HG02610 (cell line): ENCODE data around the gene FLYWCH1.

ENCODE experiments used
- ATAC-seq: cut with Tn5 transposase; IDR thresholded peaks from one replicate; pipeline ENCODE4 v1.9.1; 2021; ENCODE audit warnings: mild to moderate bottlenecking, moderate library complexity; ENCODE audit not compliant: unreplicated experiment

The FLYWCH1 gene

DNA sequence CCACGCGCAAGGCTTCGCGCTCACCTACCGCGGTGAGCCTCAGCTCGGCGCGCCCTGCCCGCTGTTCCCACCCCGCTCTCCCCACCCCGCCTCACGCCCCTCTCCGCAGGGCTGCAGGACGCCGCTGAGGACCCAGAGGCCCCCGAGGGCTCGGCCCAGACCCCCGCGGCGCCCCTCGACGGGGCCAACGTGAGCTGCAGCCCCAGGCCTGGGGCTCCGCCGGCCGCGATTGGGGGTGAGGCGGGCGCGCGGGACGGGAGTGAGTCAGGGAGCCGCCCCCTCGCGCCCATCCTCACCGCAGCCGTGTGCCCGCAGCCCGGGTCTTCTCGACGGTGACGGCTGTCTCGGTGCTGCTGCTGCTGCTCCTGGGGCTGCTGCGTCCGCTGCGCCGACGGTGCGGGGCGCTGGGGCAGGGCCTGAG is 55.5 kb downstream of the FLYWCH1 start:
- no peak for ATAC-seq

DNA sequence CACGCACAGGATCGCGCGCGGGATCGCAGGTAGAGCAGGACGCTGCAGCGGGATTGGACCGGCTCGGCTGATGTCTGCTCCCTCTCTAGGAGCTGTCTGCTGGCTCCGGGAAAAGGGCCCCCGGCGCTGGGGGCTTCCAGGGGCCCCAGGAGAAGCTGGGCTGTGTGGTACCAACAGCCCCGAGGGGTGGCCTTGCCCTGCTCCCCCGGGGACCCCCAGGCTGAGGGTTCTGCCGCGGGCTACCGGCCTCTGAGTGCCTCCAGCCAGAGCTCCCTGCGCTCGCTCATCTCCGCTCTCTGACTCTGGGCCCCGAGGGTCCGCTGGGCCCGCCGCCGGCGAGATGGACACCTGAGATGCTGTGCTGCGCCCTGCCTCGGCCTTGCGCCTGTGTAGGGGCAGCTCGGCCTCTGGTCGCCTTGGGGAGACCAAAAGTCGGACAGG is 56.0 kb downstream of the FLYWCH1 start:
- ATAC-seq: no peak

- ATAC-seq: no peak
Observed at GRCh38 chr16:2968368-2968737, 56.6 kb downstream of the FLYWCH1 start.

DNA sequence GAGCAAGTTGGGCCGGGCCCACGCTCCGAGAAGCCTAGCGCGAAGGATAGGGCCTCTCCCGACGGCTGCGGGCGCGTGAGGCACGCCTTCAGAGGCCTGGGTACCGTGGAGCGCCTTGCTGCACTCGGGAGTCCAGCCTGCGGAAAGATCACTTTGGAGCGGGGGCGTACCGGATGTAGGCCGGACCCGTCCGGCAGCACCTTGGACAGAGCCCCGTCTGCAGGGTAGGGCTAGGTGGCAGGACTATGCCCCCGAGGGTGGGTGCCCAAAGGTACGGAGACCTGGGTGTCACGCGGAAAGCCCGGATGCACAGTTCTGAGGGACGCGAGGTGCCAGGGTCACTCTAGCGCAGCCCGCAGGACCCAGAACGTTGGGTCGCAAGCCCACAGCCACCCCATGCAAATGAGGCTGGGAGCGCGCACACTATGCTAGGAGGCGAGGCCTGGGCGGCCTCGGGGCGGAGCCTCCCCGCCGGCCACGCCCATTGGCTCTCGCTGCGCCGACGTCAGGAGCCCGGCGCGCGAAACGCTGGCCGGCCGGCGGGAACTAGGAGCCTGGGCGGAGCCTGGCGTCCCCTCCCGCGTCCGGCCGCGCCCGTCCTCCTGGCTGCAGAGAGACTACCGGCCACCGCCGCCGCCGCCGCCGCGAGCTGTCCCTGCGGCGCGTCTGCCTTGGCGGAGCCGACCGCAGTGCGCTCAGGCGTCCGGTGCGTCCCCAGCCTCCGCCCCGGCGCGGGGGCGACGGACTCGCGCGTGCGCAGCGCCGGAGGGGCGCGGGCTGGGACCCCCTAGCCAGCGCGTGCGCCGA is 57.2 kb downstream of the FLYWCH1 start, which contains the start of gene PAQR4:
Gene PAQR4 (plus strand): TSS at position 611 of the 807 bp plus-strand sequence. CDS start 327 bp downstream, outside the sequence.
- peak; percentile 72 for ATAC-seq

DNA sequence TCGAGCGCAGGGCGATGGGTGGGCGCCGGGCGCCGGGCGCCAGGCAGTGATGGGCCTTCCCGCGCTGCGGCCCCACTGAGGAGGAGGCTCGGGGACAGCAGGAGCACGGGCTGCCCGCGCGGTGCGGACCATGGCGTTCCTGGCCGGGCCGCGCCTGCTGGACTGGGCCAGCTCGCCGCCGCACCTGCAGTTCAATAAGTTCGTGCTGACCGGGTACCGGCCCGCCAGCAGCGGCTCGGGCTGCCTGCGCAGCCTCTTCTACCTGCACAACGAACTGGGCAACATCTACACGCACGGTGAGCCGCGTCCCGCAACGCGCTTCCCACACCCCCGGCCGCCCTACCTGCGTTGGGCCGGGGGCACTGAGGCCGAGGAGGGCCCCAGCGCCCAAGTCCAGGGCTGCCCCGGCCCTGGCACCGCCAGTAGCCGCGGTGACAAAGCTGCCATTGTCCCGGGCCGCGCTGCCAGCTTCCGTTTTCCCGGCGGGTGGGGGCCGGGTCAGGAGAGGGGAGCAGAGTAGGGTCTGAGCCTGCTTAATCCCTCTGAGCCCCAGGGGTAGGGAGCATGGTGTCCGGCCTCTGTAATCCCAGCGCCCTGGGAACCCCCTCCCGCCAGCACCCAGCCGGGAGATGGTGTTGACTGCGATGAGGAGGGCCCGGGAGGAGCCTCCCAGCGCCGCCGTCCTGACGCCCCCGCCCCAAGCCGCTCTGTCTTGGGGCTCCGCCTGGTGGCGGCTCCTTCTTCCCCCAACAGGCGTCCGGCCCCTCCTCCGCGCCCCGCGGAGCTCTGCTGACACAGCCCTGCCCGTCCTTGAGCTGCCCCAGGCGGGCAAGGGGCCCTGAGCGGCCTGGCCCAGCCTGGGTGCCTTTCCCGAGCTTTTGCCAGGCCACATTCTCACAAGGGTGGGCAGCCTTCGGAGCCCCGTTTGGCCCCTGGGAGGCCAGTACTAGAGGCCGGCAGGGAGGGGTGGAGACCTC is 58.1 kb downstream of the FLYWCH1 start:
- no peak for ATAC-seq

DNA sequence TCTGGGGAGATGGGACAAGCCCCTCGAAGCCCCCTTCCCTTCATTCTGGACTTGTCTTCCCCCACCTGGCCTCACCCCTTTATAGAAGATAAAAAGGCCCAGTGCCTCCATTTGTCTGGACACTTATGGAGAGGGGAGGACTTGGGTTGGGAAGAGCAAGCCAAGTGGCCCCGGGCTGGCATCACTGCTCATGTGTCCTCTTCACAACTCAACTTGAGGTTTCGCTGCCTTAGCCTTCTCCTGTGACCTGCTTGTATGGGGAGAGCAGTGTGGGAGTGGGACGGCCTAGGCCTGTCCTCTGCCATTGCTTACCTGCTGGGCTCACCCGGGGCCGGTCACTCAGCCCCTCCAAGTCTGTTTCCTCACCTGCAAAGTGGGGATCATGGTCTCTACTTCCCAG is 58.8 kb downstream of the FLYWCH1 start:
- ATAC-seq: no peak

DNA sequence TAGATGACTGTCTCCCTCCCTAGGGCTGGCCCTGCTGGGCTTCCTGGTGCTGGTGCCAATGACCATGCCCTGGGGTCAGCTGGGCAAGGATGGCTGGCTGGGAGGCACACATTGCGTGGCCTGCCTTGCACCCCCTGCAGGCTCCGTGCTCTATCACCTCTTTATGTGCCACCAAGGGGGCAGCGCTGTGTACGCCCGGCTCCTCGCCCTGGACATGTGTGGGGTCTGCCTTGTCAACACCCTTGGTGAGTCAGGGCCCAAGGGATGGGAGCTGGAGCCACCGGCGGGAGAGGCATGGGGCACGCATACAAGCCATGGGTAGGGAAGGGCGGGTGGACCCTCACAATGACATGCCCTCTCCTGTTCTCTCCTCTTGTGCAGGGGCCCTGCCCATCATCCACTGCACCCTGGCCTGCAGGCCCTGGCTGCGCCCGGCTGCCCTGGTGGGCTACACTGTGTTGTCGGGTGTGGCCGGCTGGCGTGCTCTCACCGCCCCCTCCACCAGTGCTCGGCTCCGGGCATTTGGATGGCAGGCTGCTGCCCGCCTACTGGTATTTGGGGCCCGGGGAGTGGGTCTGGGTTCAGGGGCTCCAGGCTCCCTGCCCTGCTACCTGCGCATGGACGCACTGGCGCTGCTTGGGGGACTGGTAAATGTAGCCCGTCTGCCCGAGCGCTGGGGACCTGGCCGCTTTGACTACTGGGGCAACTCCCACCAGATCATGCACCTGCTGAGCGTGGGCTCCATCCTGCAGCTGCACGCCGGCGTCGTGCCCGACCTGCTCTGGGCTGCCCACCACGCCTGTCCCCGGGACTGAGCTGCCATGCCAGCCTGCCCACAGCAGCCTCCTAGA is 59.6 kb downstream of the FLYWCH1 start:
- ATAC-seq: no peak

- ATAC-seq: no peak
Observed at GRCh38 chr16:2971985-2972784, 60.5 kb downstream of the FLYWCH1 start.

- ATAC-seq: no peak
Observed at GRCh38 chr16:2973093-2973492, 61.4 kb downstream of the FLYWCH1 start.

GRCh38 chr16:2973605-2974318 is 62.0 kb downstream of the FLYWCH1 start:
- ATAC-seq: no peak

DNA sequence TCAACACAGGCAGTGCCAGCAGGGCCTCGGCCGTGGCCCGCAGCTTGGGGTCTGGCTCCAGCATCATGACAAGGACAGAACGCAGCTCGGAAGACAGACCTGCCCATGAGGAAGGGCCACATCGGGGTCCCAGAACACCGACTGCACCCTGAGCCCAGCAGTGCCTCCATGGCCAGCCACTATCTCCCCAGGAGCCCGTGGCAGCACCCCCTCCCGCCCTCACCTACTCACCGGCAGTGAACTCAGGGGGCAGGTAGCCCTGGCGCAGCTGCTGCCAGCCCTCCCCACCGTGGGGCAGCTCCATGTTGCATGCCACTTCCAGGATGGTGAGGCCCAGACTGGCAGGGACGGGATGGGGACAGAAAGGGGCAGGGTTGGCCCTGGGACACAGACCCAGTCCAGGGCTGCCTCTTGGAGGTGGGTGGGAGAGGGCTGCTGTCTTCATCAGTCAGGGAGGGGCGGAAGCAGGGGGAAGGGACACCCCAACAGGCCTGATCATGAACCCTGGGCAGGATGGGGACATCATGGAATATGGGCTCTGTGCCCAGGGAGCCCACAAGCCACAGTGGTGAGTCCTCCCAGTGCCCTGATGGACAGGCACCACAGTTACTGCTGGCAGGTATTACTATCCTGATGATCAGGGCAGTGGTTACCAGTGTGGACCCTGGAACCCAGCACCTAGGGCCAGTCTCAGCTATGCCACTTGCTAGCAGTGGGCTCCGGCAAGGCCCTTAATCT is 62.8 kb downstream of the FLYWCH1 start:
- ATAC-seq: no peak

GRCh38 chr16:2975161-2975795 is 63.5 kb downstream of the FLYWCH1 start:
- no peak for ATAC-seq

- no peak for ATAC-seq
Observed at GRCh38 chr16:2976201-2976600, 64.5 kb downstream of the FLYWCH1 start.

DNA sequence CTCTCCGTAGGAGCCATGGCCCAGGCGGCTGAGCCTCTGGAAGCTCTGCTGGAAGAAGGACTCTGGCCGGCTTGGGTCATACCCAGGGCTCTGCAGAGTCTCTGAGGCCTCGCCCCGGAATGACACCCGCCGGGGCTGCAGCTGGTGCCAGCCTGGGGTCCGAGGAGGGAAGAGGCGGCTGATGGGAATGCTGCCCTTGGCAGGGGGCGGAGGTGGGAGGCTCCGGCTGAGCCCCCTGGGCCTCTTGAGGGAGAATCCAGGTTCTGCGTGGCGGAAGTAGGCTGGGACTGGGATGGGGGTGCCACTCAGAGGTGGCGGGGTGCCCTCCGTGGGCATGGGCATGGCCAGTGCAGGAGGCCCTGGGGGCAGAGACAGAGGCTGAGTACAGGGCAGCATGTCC is 64.9 kb downstream of the FLYWCH1 start:
- no peak for ATAC-seq

DNA sequence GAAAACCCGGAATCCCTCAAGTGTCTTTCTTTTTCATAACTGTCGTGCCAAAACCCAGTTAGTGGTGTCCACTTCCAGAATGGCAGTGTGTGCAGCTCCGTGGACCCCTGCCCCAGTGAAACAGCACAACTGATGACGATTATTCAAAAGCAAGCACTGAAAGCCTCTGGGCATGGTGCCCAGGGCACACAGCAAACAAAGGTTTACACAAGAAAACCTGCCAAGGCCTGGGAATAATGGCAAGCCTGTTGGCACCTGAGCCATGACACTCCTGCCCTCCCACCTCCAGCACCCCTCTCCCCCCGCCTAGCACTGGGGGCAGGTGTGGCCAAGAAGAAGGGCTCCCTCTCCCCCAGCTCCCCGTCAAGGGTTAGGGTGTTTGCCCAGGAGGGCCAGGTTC is 65.7 kb downstream of the FLYWCH1 start:
- no peak for ATAC-seq

DNA sequence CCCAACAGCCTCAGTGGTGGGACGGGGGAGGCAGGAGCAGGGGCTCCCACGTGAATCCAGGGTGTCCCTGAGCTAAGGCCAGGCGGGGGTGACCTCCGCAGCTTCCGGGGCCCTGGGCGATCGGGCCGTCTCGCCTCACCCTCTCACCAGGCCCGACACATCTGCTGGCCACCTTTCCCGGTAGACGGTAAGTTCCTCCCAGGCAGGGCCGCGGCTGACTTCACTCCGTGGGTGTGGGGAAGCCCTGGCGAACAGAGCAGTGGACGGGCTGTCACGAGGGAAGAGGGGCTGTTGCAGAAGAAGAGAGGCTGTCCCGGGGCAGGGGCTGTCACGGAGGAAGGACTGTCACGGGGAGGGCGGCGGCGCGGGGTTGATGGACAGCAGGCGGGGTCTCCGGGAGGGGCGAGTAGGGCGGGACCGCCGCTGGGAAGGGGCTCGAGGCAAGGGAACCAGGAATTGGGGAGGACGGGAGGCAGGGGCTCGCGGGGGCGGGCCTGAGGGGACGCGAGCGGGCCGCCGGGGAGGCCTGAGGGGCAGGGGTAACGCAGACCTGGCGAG is 68.0 kb downstream of the FLYWCH1 start:
- no peak for ATAC-seq

- peak; percentile 73 for ATAC-seq
Observed at GRCh38 chr16:2980227-2981176, 68.8 kb downstream of the FLYWCH1 start, which contains the start of gene PKMYT1. Gene PKMYT1, minus strand, starts transcription at chr16:2980446. Its CDS starts 789 bp downstream, at chr16:2979657.
